22Rv1 (cell line): ENCODE data around the gene STOML1.

Experiments
- ZFX ChIP-seq: fragments of 450-650 bp; IDR thresholded peaks from 2 replicates; pipeline ENCODE4 v1.6.1; 2017; ENCODE audit warnings: antibody characterized with exemption, borderline replicate concordance
- TF ChIP-seq, protein P1 (sequence below): fragments of 450-650 bp; IDR thresholded peaks from 2 replicates; pipeline ENCODE4 v1.5.1; 2017; ENCODE audit warnings: mild to moderate bottlenecking

DNA sequence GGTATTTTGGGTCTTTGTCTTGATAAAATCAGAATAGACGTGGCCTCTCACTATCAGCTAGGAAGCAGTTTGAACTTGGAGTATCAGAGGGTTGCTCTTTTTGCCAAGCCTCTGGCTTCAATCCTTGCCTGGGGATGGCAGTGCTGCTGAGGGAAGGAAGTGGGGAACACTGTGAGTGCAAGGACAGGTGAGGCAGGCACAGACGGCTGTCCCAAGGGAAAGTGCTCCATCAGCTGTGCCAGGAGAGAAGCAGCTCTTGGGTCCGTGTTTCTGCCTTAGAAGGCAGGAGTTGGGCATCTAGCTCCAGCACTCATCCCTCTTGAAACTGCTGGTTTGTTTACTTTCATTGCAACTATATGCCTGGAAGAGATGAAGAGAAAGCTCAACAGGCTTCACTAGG lies 35.6 kb upstream of the STOML1 start:
- TF ChIP-seq, protein P1, sequence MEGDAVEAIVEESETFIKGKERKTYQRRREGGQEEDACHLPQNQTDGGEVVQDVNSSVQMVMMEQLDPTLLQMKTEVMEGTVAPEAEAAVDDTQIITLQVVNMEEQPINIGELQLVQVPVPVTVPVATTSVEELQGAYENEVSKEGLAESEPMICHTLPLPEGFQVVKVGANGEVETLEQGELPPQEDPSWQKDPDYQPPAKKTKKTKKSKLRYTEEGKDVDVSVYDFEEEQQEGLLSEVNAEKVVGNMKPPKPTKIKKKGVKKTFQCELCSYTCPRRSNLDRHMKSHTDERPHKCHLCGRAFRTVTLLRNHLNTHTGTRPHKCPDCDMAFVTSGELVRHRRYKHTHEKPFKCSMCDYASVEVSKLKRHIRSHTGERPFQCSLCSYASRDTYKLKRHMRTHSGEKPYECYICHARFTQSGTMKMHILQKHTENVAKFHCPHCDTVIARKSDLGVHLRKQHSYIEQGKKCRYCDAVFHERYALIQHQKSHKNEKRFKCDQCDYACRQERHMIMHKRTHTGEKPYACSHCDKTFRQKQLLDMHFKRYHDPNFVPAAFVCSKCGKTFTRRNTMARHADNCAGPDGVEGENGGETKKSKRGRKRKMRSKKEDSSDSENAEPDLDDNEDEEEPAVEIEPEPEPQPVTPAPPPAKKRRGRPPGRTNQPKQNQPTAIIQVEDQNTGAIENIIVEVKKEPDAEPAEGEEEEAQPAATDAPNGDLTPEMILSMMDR: no peak
- no peak for TF ChIP-seq ZFX
